ENCODE measurements around the gene SLF2.

SLF2 gene

GRCh38 chr10:100978121-100978900 is 65.5 kb downstream of the SLF2 start:
- H3K36me3 ChIP-seq (ENCODE audit: low read depth), result no peaks in the 10 kb centered on the region
- no peaks in the 10 kb centered on the region for H3K27me3 ChIP-seq (ENCODE audit: insufficient read depth, poor library complexity, severe bottlenecking)
- no peaks in the 10 kb centered on the region for H3K4me1 ChIP-seq (ENCODE audit: insufficient read depth, poor library complexity, severe bottlenecking)
- no peak overlapping the region for H3K27ac ChIP-seq (ENCODE audit: poor library complexity, severe bottlenecking)
- ATAC-seq (ENCODE audit: low read depth) (no peak), DNase-seq (ENCODE audit: low spot score) (no peak)
- no peak overlapping the region for H3K4me3 ChIP-seq (ENCODE audit: severe bottlenecking)
- TF ChIP-seq CTCF (IDR thresholded peaks at IDR 0.05; ENCODE audit: poor library complexity, severe bottlenecking), result no peak
- H3K9me3 ChIP-seq (ENCODE audit: severe bottlenecking), result no peaks in the 10 kb centered on the region

GRCh38 chr10:100978901-100979195 is 66.1 kb downstream of the SLF2 start:
- no peak for TF ChIP-seq CTCF (IDR thresholded peaks at IDR 0.05; ENCODE audit: poor library complexity, severe bottlenecking)
- DNase-seq (ENCODE audit: low spot score) (no peak), ATAC-seq (ENCODE audit: low read depth) (no peak)
- no peak overlapping the region for H3K4me3 ChIP-seq (ENCODE audit: severe bottlenecking)
- H3K27me3 ChIP-seq (ENCODE audit: insufficient read depth, poor library complexity, severe bottlenecking), result no peaks in the 10 kb centered on the region
- H3K27ac ChIP-seq (ENCODE audit: poor library complexity, severe bottlenecking), result no peak overlapping the region
- H3K4me1 ChIP-seq (ENCODE audit: insufficient read depth, poor library complexity, severe bottlenecking), result no peaks in the 10 kb centered on the region
- no peaks in the 10 kb centered on the region for H3K9me3 ChIP-seq (ENCODE audit: severe bottlenecking)
- no peaks in the 10 kb centered on the region for H3K36me3 ChIP-seq (ENCODE audit: low read depth)

- DNase-seq (ENCODE audit: low spot score) (no peak), ATAC-seq (ENCODE audit: low read depth) (no peak)
- H3K36me3 ChIP-seq (ENCODE audit: low read depth), result no peaks in the 10 kb centered on the region
Observed at GRCh38 chr10:100979791-100980272, 67.1 kb downstream of the SLF2 start.

GRCh38 chr10:100980311-100980710 is 67.5 kb downstream of the SLF2 start:
- TF ChIP-seq CTCF (IDR thresholded peaks at IDR 0.05; ENCODE audit: poor library complexity, severe bottlenecking), result no peak
- no peak for DNase-seq (ENCODE audit: low spot score)
- Histone ChIP-seq H3K4me1 (ENCODE audit: insufficient read depth, poor library complexity, severe bottlenecking) (no peaks in the 10 kb centered on the region), H3K36me3 (ENCODE audit: low read depth) (no peaks in the 10 kb centered on the region), H3K27me3 (ENCODE audit: insufficient read depth, poor library complexity, severe bottlenecking) (no peaks in the 10 kb centered on the region), H3K4me3 (ENCODE audit: severe bottlenecking) (no peak overlapping the region), H3K27ac (ENCODE audit: poor library complexity, severe bottlenecking) (no peak overlapping the region), H3K9me3 (ENCODE audit: severe bottlenecking) (no peaks in the 10 kb centered on the region)
- no peak for ATAC-seq (ENCODE audit: low read depth)

More at GRCh38 chr10:100979791-100980272, 67.1 kb downstream of the SLF2 start:
- Histone ChIP-seq H3K27me3 (ENCODE audit: insufficient read depth, poor library complexity, severe bottlenecking) (no peaks in the 10 kb centered on the region), H3K4me3 (ENCODE audit: severe bottlenecking) (no peak overlapping the region), H3K4me1 (ENCODE audit: insufficient read depth, poor library complexity, severe bottlenecking) (no peaks in the 10 kb centered on the region), H3K9me3 (ENCODE audit: severe bottlenecking) (no peaks in the 10 kb centered on the region), H3K27ac (ENCODE audit: poor library complexity, severe bottlenecking) (no peak overlapping the region)
- TF ChIP-seq CTCF (IDR thresholded peaks at IDR 0.05; ENCODE audit: poor library complexity, severe bottlenecking), result no peak

- Histone ChIP-seq H3K9me3 (ENCODE audit: severe bottlenecking) (no peaks in the 10 kb centered on the region), H3K4me1 (ENCODE audit: insufficient read depth, poor library complexity, severe bottlenecking) (no peaks in the 10 kb centered on the region), H3K27ac (ENCODE audit: poor library complexity, severe bottlenecking) (no peak overlapping the region), H3K36me3 (ENCODE audit: low read depth) (peaks cover 4% of the 10 kb centered on the region), H3K4me3 (ENCODE audit: severe bottlenecking) (no peak overlapping the region), H3K27me3 (ENCODE audit: insufficient read depth, poor library complexity, severe bottlenecking) (no peaks in the 10 kb centered on the region)
- ATAC-seq (ENCODE audit: low read depth) (no peak), DNase-seq (ENCODE audit: low spot score) (no peak)
- TF ChIP-seq CTCF (IDR thresholded peaks at IDR 0.05; ENCODE audit: poor library complexity, severe bottlenecking), result no peak
Observed at GRCh38 chr10:100980711-100981110, 67.9 kb downstream of the SLF2 start.

Data from RWPE2 (cell line).